Stimulated activated CD4-positive, alpha-beta T cell treated with anti-CD3 and anti-CD28 coated beads, TNF-alpha, amount 100 ng/mL, for 4 hours (primary cell): Measurements from ENCODE around the gene BEST2.

Experiments used
- DNase-seq, 3 experiments: peaks; one replicate each; pipeline ENCODE4 v3.0.0-alpha.2; 2020; ENCODE audit warnings: low read depth in 3 of 3

The BEST2 gene

GRCh38 chr19:12769689-12770088, 18.1 kb downstream of the BEST2 start:
- DNase-seq = peak in 1 of 3 experiments; percentile 54

- no peak for DNase-seq
These were observed 19.3 kb downstream of the BEST2 start for GRCh38 chr19:12770922-12771321.

- no peak for DNase-seq
These were observed 20.7 kb downstream of the BEST2 start for GRCh38 chr19:12772323-12772722.

GRCh38 chr19:12773571-12773970, 22.0 kb downstream of the BEST2 start:
- DNase-seq = no peak

GRCh38 chr19:12774588-12775555, 23.3 kb downstream of the BEST2 start, which contains the start of gene HOOK2:
HOOK2 (minus strand) TSS chr19:12775552; CDS start chr19:12775449, 103 bp downstream.
- DNase-seq = no peak

- peak; percentile 67 to 69 (median 67) for DNase-seq
These were observed 25.8 kb downstream of the BEST2 start for GRCh38 chr19:12777217-12778016.

- DNase-seq = no peak
These were observed 26.7 kb downstream of the BEST2 start for GRCh38 chr19:12778017-12778904.

GRCh38 chr19:12778905-12779161, 27.2 kb downstream of the BEST2 start:
- DNase-seq = no peak

GRCh38 chr19:12779162-12779993, 27.8 kb downstream of the BEST2 start:
- DNase-seq = no peak

GRCh38 chr19:12782174-12782423, 30.5 kb downstream of the BEST2 start:
- DNase-seq = no peak

- peak; percentile 80 to 89 (median 86) for DNase-seq
These were observed 31.1 kb downstream of the BEST2 start for GRCh38 chr19:12782424-12783290.

- DNase-seq = no peak
These were observed 31.8 kb downstream of the BEST2 start for GRCh38 chr19:12783291-12783848.

GRCh38 chr19:12783849-12784393, 32.3 kb downstream of the BEST2 start:
- no peak for DNase-seq

GRCh38 chr19:12784394-12784870, 32.8 kb downstream of the BEST2 start:
- no peak for DNase-seq

- no peak for DNase-seq
These were observed 33.4 kb downstream of the BEST2 start for GRCh38 chr19:12784871-12785430.

GRCh38 chr19:12785431-12786031, 33.9 kb downstream of the BEST2 start:
- DNase-seq = no peak

- DNase-seq = no peak
These were observed 34.7 kb downstream of the BEST2 start for GRCh38 chr19:12786141-12786870.

GRCh38 chr19:12786952-12787351, 35.4 kb downstream of the BEST2 start:
- DNase-seq = no peak
